Activated T-cell treated with anti-CD3 and anti-CD28 coated beads, Interleukin-2, amount 50 U/mL, for 72 hours (primary cell): ENCODE data around the gene RASL11B. TPM values are rescaled to one million over a fixed set of nuclear protein-coding genes. Genes with fewer than 3 reads are reported as not detected.

Source experiments
- ATAC-seq, 2 donors: fragments of 150-1000 bp; cut with Tn5 transposase; replicated peaks in 1 of 2; 2 replicates each; pipeline ENCODE4 v1.10.0; 2021; ENCODE audit warnings: moderate library complexity in 2 of 2, mild to moderate bottlenecking in 1 of 2
- DNase-seq, 2 donors: peaks; one replicate each; pipeline ENCODE4 v3.0.0; 2021 to 2022; ENCODE audit warnings: mixed read lengths in 1 of 2
- H3K27ac Mint-ChIP-seq: one replicate; pipeline ENCODE4 v1.8.0; 2022; ENCODE audit warnings: mild to moderate bottlenecking, moderate library complexity, mixed read lengths
- H3K27me3 Mint-ChIP-seq: one replicate; pipeline ENCODE4 v1.8.0; 2022; ENCODE audit warnings: low read depth, mixed read lengths
- H3K36me3 Mint-ChIP-seq, 2 donors: one replicate each; pipeline ENCODE4 v1.8.0; 2022; ENCODE audit warnings: mixed read lengths in 2 of 2, mild to moderate bottlenecking in 1 of 2; ENCODE audit not compliant: insufficient read depth in 2 of 2
- H3K4me1 Mint-ChIP-seq: one replicate; pipeline ENCODE4 v1.8.0; 2022; ENCODE audit warnings: low read depth, mixed read lengths
- H3K4me3 Mint-ChIP-seq, 2 donors: one replicate each; pipeline ENCODE4 v1.8.0; 2022; ENCODE audit warnings: mild to moderate bottlenecking in 2 of 2, mixed read lengths in 2 of 2, moderate library complexity in 2 of 2
- H3K9me3 Mint-ChIP-seq, 2 donors: one replicate each; pipeline ENCODE4 v1.8.0; 2022; ENCODE audit warnings: mixed read lengths in 2 of 2
- total RNA-seq, 2 donors: library from RNA; stranded (reverse); gene quantifications; one replicate each; pipeline ENCODE4 v1.2.3, GENCODE V29; 2022

Gene RASL11B
- total RNA-seq, 2 donors from 2014 or later = 0.48 to 1.4 TPM

DNA sequence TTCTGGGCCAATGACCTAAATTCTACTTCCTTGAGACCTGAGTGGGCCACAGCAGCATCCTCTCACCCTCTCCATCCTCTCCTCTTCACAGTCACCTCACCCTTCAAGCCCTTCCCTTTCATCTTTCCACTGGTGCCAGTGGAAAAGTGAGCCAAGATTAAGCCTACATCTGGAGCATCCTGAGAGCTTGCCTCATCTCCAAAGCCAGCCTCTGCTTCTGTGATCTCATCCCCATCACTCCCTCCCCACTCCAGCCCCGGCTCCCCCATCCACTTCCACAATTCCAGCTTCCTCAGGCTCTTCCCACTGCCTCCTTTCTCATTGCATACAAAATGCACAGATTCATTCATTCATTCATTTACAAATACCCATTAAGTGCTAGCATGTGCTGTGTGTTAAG is 10.1 kb upstream of the RASL11B start:
- H3K4me1 Mint-ChIP-seq = peaks cover 10% of the 10 kb centered on the region
- DNase-seq (no peak), ATAC-seq (no peak)
- no peaks in the 10 kb centered on the region for H3K36me3 Mint-ChIP-seq
- peaks cover 2% of the 10 kb centered on the region for H3K27me3 Mint-ChIP-seq
- no peaks in the 10 kb centered on the region for H3K9me3 Mint-ChIP-seq
- no peak overlapping the region for H3K4me3 Mint-ChIP-seq
- H3K27ac Mint-ChIP-seq = no peak overlapping the region

DNA sequence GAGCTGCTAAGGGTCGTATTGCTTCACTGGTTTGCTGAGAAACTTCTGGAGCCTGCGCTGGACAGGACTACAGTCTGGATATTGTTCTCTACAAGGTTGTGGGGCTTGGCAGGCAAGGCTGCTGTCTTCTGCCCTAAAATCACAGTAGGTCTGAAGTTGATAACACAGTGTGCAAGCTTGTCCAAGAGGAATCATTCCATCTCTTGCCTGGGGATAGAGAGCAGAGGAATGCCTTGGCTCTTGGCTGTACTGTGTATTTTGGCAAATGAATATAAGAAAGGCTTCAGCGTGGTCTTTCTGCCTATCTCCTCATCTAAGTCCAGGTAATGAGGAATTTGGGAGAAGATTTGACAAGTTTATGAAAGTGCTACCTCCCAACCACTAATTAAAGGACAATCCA is 9.4 kb upstream of the RASL11B start:
- peaks cover 10% of the 10 kb centered on the region for H3K4me1 Mint-ChIP-seq
- no peaks in the 10 kb centered on the region for H3K9me3 Mint-ChIP-seq
- no peak for DNase-seq
- no peaks in the 10 kb centered on the region for H3K36me3 Mint-ChIP-seq
- H3K27me3 Mint-ChIP-seq = peaks cover 8% of the 10 kb centered on the region
- no peak overlapping the region for H3K4me3 Mint-ChIP-seq
- ATAC-seq = no peak
- H3K27ac Mint-ChIP-seq = no peak overlapping the region

- Mint-ChIP-seq H3K27me3 (peaks cover 8% of the 10 kb centered on the region), H3K27ac (no peak overlapping the region), H3K4me1 (peaks cover 6% of the 10 kb centered on the region), H3K36me3 (no peaks in the 10 kb centered on the region), H3K4me3 (no peak overlapping the region), H3K9me3 (no peaks in the 10 kb centered on the region)
- DNase-seq (no peak), ATAC-seq (no peak)
Measured at GRCh38 chr4:52853351-52853750, 8.8 kb upstream of the RASL11B start.

- Mint-ChIP-seq H3K4me3 (no peak overlapping the region), H3K27me3 (peaks cover 40% of the 10 kb centered on the region), H3K36me3 (peaks cover 4% of the 10 kb centered on the region in 2 donors), H3K27ac (no peak overlapping the region), H3K9me3 (peaks cover 0 to 3% of the 10 kb centered on the region in 2 donors), H3K4me1 (peaks cover 23% of the 10 kb centered on the region)
- DNase-seq = no peak
- peak; percentile 49 to 75 for ATAC-seq
Measured at GRCh38 chr4:52856801-52857200, 5.3 kb upstream of the RASL11B start.

- Mint-ChIP-seq H3K9me3 (peaks cover 0 to 3% of the 10 kb centered on the region in 2 donors), H3K27me3 (peaks cover 51% of the 10 kb centered on the region), H3K4me1 (peaks cover 24% of the 10 kb centered on the region), H3K4me3 (peak overlapping the region in 1 of 2 donors; percentile 89), H3K36me3 (peaks cover 4 to 5% of the 10 kb centered on the region in 2 donors), H3K27ac (no peak overlapping the region)
- DNase-seq (no peak), ATAC-seq (no peak)
Measured at GRCh38 chr4:52860361-52860760, 1.8 kb upstream of the RASL11B start.

DNA sequence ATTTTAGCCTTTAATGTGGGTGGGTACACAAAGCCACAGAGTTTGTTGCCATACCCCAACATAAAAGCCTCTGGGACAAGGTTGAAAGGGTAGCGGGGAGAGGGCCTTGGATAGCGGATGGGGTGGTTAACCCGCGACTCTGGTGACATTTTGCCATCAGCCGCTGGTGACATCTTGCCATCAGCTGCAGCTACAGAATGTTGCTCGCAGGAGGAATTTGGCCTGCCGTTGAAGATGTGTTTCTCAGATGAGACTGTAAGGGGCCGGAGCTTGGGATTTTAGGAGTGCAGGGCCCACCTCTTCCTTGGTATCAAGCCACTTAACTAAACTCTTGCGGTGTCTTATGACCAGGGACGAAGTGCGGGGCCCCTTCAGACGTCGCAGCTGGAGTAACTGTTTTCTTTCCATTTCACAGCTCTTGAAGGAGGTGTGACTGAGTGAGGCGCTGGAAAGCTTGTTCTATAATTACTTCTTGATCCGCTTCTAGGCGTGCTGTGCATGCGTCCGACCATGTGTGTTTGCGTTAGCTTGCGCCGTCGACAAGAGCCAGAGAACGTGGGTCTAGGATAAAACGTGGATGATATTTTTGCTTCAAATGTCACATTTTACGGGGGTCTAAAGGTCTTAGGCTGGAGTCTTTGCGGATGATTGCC is 820 bp upstream of the RASL11B start:
- Mint-ChIP-seq H3K27ac (no peak overlapping the region), H3K9me3 (peaks cover 0 to 3% of the 10 kb centered on the region in 2 donors), H3K36me3 (peaks cover 5% of the 10 kb centered on the region in 2 donors), H3K4me1 (peaks cover 24% of the 10 kb centered on the region), H3K27me3 (peaks cover 51% of the 10 kb centered on the region), H3K4me3 (peak overlapping the region; percentile 86 to 89)
- ATAC-seq = no peak
- no peak for DNase-seq

- Mint-ChIP-seq H3K4me3 (peak overlapping the region; percentile 86 to 89), H3K9me3 (peaks cover 0 to 3% of the 10 kb centered on the region in 2 donors), H3K27me3 (peaks cover 43% of the 10 kb centered on the region), H3K27ac (no peak overlapping the region), H3K4me1 (peaks cover 17% of the 10 kb centered on the region), H3K36me3 (peaks cover 5% of the 10 kb centered on the region in 2 donors)
- DNase-seq (no peak), ATAC-seq (no peak)
Measured at GRCh38 chr4:52862639-52863161, 583 bp downstream of the RASL11B start.

GRCh38 chr4:52863324-52863723 is 1.2 kb downstream of the RASL11B start:
- peak overlapping the region in 1 of 2 donors; percentile 39 for H3K4me3 Mint-ChIP-seq

DNA sequence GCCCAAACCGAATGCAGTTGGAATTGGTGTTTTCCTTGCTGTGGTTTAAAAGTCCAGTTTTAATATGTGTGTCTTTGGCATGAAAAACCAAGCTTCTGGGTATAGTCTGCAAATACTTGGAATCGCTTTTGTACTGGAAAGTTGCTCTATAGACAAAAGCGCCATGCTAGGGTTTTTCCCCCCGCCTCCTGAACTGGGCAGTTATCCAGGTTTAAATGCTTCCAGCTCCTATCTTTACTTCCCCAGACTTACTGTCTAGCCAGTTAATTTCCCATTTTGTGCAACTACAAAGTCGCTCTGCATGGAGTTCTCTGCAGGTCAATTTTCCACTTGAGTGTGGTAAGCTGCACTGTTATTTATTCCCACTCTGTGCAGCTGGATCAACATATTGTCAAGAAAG is 2.7 kb downstream of the RASL11B start:
- peaks cover 31% of the 10 kb centered on the region for H3K27me3 Mint-ChIP-seq
- H3K9me3 Mint-ChIP-seq = no peaks in the 10 kb centered on the region
- H3K36me3 Mint-ChIP-seq = peaks cover 1% of the 10 kb centered on the region in 2 donors
- no peak overlapping the region for H3K27ac Mint-ChIP-seq
- ATAC-seq (no peak), DNase-seq (no peak)
- peaks cover 17% of the 10 kb centered on the region for H3K4me1 Mint-ChIP-seq
- H3K4me3 Mint-ChIP-seq = no peak overlapping the region

More at GRCh38 chr4:52863324-52863723, 1.2 kb downstream of the RASL11B start:
- Mint-ChIP-seq H3K36me3 (peaks cover 5% of the 10 kb centered on the region in 2 donors), H3K27me3 (peaks cover 43% of the 10 kb centered on the region), H3K9me3 (peaks cover 0 to 3% of the 10 kb centered on the region in 2 donors), H3K27ac (no peak overlapping the region), H3K4me1 (peaks cover 17% of the 10 kb centered on the region)
- ATAC-seq (no peak), DNase-seq (no peak)

GRCh38 chr4:52865300-52865699 is 3.2 kb downstream of the RASL11B start:
- no peak overlapping the region for H3K27ac Mint-ChIP-seq
- H3K4me3 Mint-ChIP-seq = no peak overlapping the region
- H3K4me1 Mint-ChIP-seq = peaks cover 15% of the 10 kb centered on the region
- no peak for ATAC-seq
- no peaks in the 10 kb centered on the region for H3K9me3 Mint-ChIP-seq
- H3K27me3 Mint-ChIP-seq = peaks cover 25% of the 10 kb centered on the region
- peaks cover 1% of the 10 kb centered on the region in 2 donors for H3K36me3 Mint-ChIP-seq
- no peak for DNase-seq

DNA sequence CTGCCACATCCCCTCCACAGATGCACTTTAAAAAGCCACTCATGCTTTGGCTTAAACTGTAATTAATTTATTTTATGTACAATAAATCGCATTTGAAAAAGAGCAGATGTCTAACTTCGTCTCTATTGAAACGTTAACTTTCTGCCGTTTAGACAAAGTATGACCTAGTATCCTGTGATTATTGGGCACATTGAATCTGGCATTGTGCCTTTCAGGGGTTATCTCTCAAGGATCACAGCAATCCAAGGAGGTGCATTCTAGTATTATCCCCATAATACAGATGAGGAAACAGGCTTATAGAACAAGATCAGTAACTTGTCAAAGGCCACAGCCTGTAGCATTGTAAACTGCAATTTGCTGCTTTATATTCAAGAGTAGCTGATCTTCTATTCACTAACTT is 4.6 kb downstream of the RASL11B start:
- Mint-ChIP-seq H3K4me3 (no peak overlapping the region), H3K4me1 (peaks cover 1% of the 10 kb centered on the region), H3K27ac (no peak overlapping the region), H3K9me3 (no peaks in the 10 kb centered on the region), H3K36me3 (peaks cover 4 to 6% of the 10 kb centered on the region in 2 donors), H3K27me3 (peaks cover 11% of the 10 kb centered on the region)
- DNase-seq = no peak
- ATAC-seq = no peak

DNA sequence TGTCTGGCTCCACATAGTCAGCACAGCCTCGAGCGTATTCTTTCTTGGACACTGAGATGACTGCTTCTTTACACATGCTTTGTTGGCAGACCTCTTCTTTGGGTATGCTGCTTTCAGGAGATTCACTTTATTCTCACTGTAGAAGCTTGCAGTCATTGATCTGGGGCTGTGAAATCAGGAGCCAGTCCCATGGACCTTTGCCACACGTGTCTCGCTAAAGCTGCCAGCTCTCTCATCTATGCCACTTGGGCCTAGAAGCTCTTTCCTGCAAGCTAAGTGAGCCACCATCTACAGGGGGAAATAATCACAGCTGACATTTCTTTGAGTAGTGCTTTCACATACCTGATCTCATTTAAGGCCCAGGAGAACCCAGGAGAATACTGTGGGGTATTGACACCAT is 5.0 kb downstream of the RASL11B start:
- peaks cover 11% of the 10 kb centered on the region for H3K27me3 Mint-ChIP-seq
- no peak overlapping the region for H3K4me3 Mint-ChIP-seq
- H3K4me1 Mint-ChIP-seq = no peaks in the 10 kb centered on the region
- no peak for ATAC-seq
- H3K27ac Mint-ChIP-seq = no peak overlapping the region
- H3K36me3 Mint-ChIP-seq = peaks cover 4 to 6% of the 10 kb centered on the region in 2 donors
- no peak for DNase-seq
- H3K9me3 Mint-ChIP-seq = no peaks in the 10 kb centered on the region

GRCh38 chr4:52868133-52868532 is 6.0 kb downstream of the RASL11B start:
- Mint-ChIP-seq H3K4me1 (no peaks in the 10 kb centered on the region), H3K27ac (no peak overlapping the region), H3K4me3 (no peak overlapping the region), H3K9me3 (no peaks in the 10 kb centered on the region), H3K36me3 (peaks cover 4 to 8% of the 10 kb centered on the region in 2 donors), H3K27me3 (peaks cover 5% of the 10 kb centered on the region)
- DNase-seq (no peak), ATAC-seq (no peak)

DNA sequence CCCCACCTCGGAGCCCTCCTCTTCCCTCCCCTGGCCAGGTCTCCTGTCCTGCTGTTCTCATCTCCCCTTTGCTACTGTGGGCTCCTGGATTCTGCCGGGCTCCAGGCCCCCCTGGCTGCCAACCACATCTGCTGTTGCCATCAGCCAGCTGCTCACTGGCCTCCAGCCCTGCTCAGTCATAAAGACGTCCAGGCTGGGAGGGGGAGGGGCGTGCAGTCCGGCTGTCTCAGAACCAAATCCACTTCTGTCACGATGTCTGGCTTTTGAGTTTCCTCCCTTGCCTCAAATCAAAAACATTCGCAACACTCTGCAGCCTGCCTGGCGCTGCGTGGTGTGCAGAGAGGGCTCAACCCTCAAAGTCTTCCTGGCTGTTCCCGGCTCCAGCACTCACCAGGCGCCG is 7.1 kb downstream of the RASL11B start:
- H3K27ac Mint-ChIP-seq = no peak overlapping the region
- no peak overlapping the region for H3K4me3 Mint-ChIP-seq
- H3K4me1 Mint-ChIP-seq = no peaks in the 10 kb centered on the region
- H3K9me3 Mint-ChIP-seq = no peaks in the 10 kb centered on the region
- ATAC-seq (no peak), DNase-seq (no peak)
- no peaks in the 10 kb centered on the region for H3K27me3 Mint-ChIP-seq
- H3K36me3 Mint-ChIP-seq = peaks cover 4 to 10% of the 10 kb centered on the region in 2 donors
